H1 (cell line): ENCODE measurements around the gene USP38. TPM values are rescaled to one million over a fixed set of nuclear protein-coding genes. Genes with fewer than 3 reads are reported as not detected.

Experiments
- CHD7 ChIP-seq: fragments of 300-600 bp; sonication (generic); IDR thresholded peaks from 2 replicates; pipeline ENCODE4 v1.7.1; 2012; ENCODE audit warnings: low read length, moderate library complexity, mild to moderate bottlenecking, inconsistent platforms; ENCODE audit not compliant: insufficient replicate concordance
- E2F6 ChIP-seq: IDR thresholded peaks from 2 replicates; pipeline ENCODE4 v1.6.1; 2012; ENCODE audit warnings: inconsistent platforms
- SUZ12 ChIP-seq: fragments of 200-600 bp; sonication (generic); IDR thresholded peaks from 2 replicates; pipeline ENCODE4 v1.6.1; 2012; ENCODE audit warnings: mild to moderate bottlenecking, inconsistent platforms, low read length, moderate library complexity, mixed read lengths
- TBP ChIP-seq: IDR thresholded peaks from 2 replicates; pipeline ENCODE4 v1.6.1; 2011; ENCODE audit warnings: low read depth, low read length, improper control_type of control experiment
- TCF12 ChIP-seq: IDR thresholded peaks from 2 replicates; pipeline ENCODE4 v1.6.1; 2011; ENCODE audit warnings: low read depth, mild to moderate bottlenecking, low read length
- polyA plus RNA-seq, 7 experiments: library from polyadenylated mRNA; depleted of rRNA in 3 of 7; stranded (reverse) in 5 of 7; unstranded in 2 of 7; fragments of >200 nt in 5 of 7; fragments of 200-250 nt in 2 of 7; gene quantifications; 1 replicate in 5 of 7; 2 replicates in 1 of 7; 4 replicates in 1 of 7; pipeline versions ENCODE4 v1.2.1 to v1.2.3, GENCODE V29; 2011 to 2013; ENCODE audit warnings: missing spikeins in 2 of 7, mixed read lengths in 2 of 7
- total RNA-seq: library from RNA; stranded (reverse); fragmentation: NEBNext Ultra II Directional; extraction: Animal tissue kit (Norgen Biotek cat#: 25700); gene quantifications from 2 replicates; pipeline ENCODE4 v1.2.1, GENCODE V29; 2021
- TF ChIP-seq, protein P1 (sequence below): IDR thresholded peaks from 2 replicates; pipeline ENCODE4 v1.6.1; 2012; ENCODE audit warnings: low read length, inconsistent platforms

Gene USP38
- total and polyA plus RNA-seq, 2 of the 8 experiments (the other 6 are each of a cell fraction or from before 2014, with no cell fraction given): 3.2 to 10.5 TPM

DNA sequence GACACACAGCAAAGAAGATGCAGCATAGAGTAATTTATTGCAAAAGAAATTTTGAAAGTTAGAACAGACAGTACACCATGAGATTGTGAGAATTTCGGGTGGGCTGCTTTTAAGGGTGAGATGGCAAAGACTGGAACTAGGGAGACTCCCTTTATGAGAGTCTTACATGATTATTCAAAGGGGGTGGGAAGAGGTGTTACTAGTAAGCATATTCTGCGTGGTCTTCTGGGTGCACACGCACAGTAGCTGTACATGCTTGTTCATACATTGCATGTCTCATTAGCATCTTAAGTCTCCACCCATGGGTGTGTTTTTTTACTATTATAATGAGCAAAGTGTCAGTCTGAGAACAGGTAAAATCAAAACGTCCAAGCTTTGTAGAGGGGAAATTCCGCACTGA, 49.4 kb upstream of the USP38 start (continued):
- TF ChIP-seq CHD7: no peak
- no peak for TF ChIP-seq TBP
- TF ChIP-seq TCF12: no peak
- TF ChIP-seq E2F6: no peak
- TF ChIP-seq, protein P1, sequence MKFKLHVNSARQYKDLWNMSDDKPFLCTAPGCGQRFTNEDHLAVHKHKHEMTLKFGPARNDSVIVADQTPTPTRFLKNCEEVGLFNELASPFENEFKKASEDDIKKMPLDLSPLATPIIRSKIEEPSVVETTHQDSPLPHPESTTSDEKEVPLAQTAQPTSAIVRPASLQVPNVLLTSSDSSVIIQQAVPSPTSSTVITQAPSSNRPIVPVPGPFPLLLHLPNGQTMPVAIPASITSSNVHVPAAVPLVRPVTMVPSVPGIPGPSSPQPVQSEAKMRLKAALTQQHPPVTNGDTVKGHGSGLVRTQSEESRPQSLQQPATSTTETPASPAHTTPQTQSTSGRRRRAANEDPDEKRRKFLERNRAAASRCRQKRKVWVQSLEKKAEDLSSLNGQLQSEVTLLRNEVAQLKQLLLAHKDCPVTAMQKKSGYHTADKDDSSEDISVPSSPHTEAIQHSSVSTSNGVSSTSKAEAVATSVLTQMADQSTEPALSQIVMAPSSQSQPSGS: no peak
- TF ChIP-seq SUZ12: no peak
